NT2/D1 (cell line): ENCODE measurements around the gene SIGLEC11.

Experiments used
- SUZ12 ChIP-seq: IDR thresholded peaks from 2 replicates; pipeline ENCODE4 v1.6.1; 2011; ENCODE audit not compliant: insufficient read length, insufficient read depth; ENCODE audit errors: extremely low read depth
- YY1 ChIP-seq: IDR thresholded peaks from 2 replicates; pipeline ENCODE4 v1.6.1; 2011; ENCODE audit not compliant: insufficient read length, insufficient read depth
- ZNF274 ChIP-seq: IDR thresholded peaks from 2 replicates; pipeline ENCODE4 v1.6.1; 2011; ENCODE audit warnings: mild to moderate bottlenecking, low read depth, low read length

DNA sequence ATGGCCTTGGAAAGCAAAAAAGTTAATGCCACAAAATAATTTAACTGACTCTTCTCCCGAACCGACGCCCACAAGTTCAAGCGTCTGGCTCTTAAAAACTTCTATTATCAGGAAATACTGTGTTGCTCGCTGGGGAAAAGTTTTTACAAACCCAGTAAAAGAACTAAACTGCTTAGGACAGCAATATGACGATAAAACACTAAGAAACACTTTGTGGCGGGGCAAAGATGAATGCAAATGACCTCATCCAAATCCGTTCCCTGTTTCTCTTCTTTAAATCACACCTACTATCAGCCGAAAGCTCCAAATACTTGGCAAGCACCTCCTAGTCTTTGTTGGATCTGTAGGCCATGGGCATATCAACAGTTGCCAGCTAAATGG is 4.9 kb downstream of the SIGLEC11 start:
- TF ChIP-seq ZNF274 (no peak), SUZ12 (no peak), YY1 (no peak)
